Measurements from ENCODE around the gene RIIAD1. TPM values are rescaled to one million over a fixed set of nuclear protein-coding genes. Genes with fewer than 3 reads are reported as not detected.
A peak's percentile ranks its signal among the peaks of the same experiment; 100 is the strongest.

RIIAD1 gene, protein sequence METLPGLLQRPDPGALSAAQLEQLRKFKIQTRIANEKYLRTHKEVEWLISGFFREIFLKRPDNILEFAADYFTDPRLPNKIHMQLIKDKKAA
- 1 to 10 TPM in 1 of 4 donors, not detected in 3; 1.7 TPM for total RNA-seq

DNA sequence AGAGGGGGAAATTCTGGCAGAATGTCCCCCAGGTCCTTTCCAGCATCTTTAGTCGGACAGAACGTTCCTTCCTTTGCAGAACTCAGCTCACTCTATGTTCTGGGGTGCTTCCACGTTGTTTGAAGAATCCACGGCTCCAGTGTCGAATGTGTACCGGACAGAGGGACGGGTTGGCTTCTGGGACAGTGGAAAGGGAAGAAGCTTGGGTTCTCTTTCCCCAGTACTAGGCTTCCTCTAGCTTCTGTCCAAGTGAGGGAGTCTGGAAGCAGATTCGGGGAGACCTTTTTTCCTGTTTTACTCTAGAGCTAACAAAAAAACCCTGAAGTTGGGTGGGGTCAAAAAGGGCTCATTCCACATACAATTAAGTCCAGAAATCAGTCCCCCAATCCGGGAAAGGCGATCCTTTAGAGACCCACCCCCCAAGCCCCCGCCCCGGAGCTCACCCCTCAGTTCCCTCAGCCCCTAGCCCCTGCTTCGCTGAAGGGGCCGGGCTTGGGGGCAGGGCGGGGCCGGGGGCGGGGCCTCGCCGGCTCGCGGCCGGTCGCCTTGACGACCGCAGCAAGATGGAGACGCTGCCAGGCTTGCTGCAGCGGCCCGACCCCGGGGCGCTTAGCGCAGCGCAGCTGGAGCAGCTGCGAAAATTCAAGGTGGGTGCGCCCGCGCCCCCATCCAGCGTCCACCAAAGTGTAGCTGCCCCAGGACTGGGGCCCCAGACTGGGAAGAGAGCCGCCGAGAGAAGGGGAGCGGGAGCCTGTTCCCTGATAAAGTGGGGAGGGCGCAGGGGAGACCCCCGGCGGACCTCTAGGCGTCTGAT lies at the start of gene RIIAD1:
Gene RIIAD1 (plus strand): TSS at position 549 of the 814 bp plus-strand sequence. CDS start 15 bp downstream, at position 564.
- H3K4me3 ChIP-seq: peak within 1 kb of the TSS; percentile 60 to 62 (median 60)
- H3K4me1 ChIP-seq: peaks cover 40 to 53% (median 47%) of the 10 kb centered on the region in 4 donors
- intact Hi-C loops (cut with DNase I): no loop called here
- DNase-seq (ENCODE audit: extremely low spot score): no peak
- peaks cover 0 to 8% (median 2%) of the 10 kb centered on the region in 4 donors for H3K27me3 ChIP-seq
- TF ChIP-seq POLR2A (IDR thresholded peaks at IDR 0.05; ENCODE audit: low read depth) (no peak), POLR2AphosphoS5 (IDR thresholded peaks at IDR 0.05) (no peak), CTCF (IDR thresholded peaks at IDR 0.05) (no peak), EP300 (IDR thresholded peaks at IDR 0.05) (no peak)
- H3K36me3 ChIP-seq: no peaks in the 10 kb centered on the region
- H3K27ac ChIP-seq (replicated peaks in 1 of 4): peak within 1 kb of the TSS; percentile 82 to 90 (median 84)
- 4% methylated on average over 28 of the region's 44 CpGs for WGBS
- H3K9me3 ChIP-seq: no peaks in the 10 kb centered on the region

- WGBS: 83% methylated on average over 1 of the region's 1 CpG
- no peaks in the 10 kb centered on the region for H3K9me3 ChIP-seq
- H3K4me1 ChIP-seq: no peaks in the 10 kb centered on the region
- DNase-seq (ENCODE audit: extremely low spot score): no peak
- TF ChIP-seq POLR2AphosphoS5 (IDR thresholded peaks at IDR 0.05): no peak
- no peak for TF ChIP-seq CTCF (IDR thresholded peaks at IDR 0.05)
- TF ChIP-seq EP300 (IDR thresholded peaks at IDR 0.05): no peak
- no peak for TF ChIP-seq POLR2A (IDR thresholded peaks at IDR 0.05; ENCODE audit: low read depth)
- H3K27ac ChIP-seq (replicated peaks in 1 of 4): no peak overlapping the region
- H3K36me3 ChIP-seq: peaks cover 6 to 50% (median 26%) of the 10 kb centered on the region in 4 donors
- intact Hi-C loops (cut with DNase I): no loop called here
- no peaks in the 10 kb centered on the region for H3K27me3 ChIP-seq
- H3K4me3 ChIP-seq: no peak overlapping the region
These were observed 47.9 kb upstream of the RIIAD1 start for GRCh38 chr1:151673407-151673806.

- no peak for TF ChIP-seq POLR2A (IDR thresholded peaks at IDR 0.05; ENCODE audit: low read depth)
- TF ChIP-seq CTCF (IDR thresholded peaks at IDR 0.05): no peak
- no peak for TF ChIP-seq EP300 (IDR thresholded peaks at IDR 0.05)
- TF ChIP-seq POLR2AphosphoS5 (IDR thresholded peaks at IDR 0.05): no peak
These were observed 40.9 kb upstream of the RIIAD1 start for GRCh38 chr1:151680391-151680790.

DNA sequence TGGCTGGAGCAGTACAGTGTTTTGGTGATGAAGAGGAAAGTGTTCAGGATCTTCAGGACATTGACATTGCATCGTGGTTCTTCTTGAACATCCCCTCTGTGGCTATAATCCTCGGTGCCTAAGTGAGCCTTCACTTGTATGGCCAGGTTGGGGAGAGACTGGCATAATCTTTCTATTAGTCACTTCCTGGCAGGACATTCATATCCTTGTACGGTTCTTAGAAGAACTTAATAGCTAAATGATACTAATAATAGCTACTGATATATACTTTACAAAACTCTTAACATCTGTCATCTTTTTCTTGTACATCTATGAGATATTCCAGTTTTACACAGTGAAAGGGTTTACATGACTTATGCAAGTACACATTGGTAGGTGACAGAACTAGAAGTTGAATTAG lies 40.5 kb upstream of the RIIAD1 start:
- no peak for TF ChIP-seq EP300 (IDR thresholded peaks at IDR 0.05)
- no peak for TF ChIP-seq POLR2A (IDR thresholded peaks at IDR 0.05; ENCODE audit: low read depth)
- no peak for TF ChIP-seq CTCF (IDR thresholded peaks at IDR 0.05)
- TF ChIP-seq POLR2AphosphoS5 (IDR thresholded peaks at IDR 0.05): peak; percentile 26 to 68
- Histone ChIP-seq H3K36me3 (peaks cover 5 to 48% (median 28%) of the 10 kb centered on the region in 4 donors), H3K27me3 (no peaks in the 10 kb centered on the region), H3K27ac (replicated peaks in 1 of 4) (peak overlapping the region; percentile 50 to 76 (median 64)), H3K9me3 (no peaks in the 10 kb centered on the region), H3K4me1 (peaks cover 7 to 22% (median 16%) of the 10 kb centered on the region in 4 donors), H3K4me3 (no peak overlapping the region)
- DNase-seq (ENCODE audit: extremely low spot score): no peak
- intact Hi-C loops (cut with DNase I): loop anchor here (10.0 kb wide), 1 partner anchor 86 kb away; no protein-coding TSS in a partner anchor
- 24% methylated on average over 3 of the region's 3 CpGs for WGBS

More at GRCh38 chr1:151680391-151680790, 40.9 kb upstream of the RIIAD1 start:
- no peak for DNase-seq (ENCODE audit: extremely low spot score)
- Histone ChIP-seq H3K36me3 (peaks cover 5 to 43% (median 25%) of the 10 kb centered on the region in 4 donors), H3K4me3 (no peak overlapping the region), H3K4me1 (peaks cover 7 to 22% (median 16%) of the 10 kb centered on the region in 4 donors), H3K27ac (replicated peaks in 1 of 4) (peak overlapping the region; percentile 50 to 76 (median 64)), H3K27me3 (no peaks in the 10 kb centered on the region), H3K9me3 (no peaks in the 10 kb centered on the region)
- intact Hi-C loops (cut with DNase I): loop anchor here (10.0 kb wide), 1 partner anchor 86 kb away; no protein-coding TSS in a partner anchor
- 85% methylated on average over 4 of the region's 4 CpGs for WGBS
